Suppressor macrophage treated with lipopolysaccharide for 4 hours (primary cell): ENCODE results near the gene FRMPD1.
"Not testable (repeated sequence)": the region's sequence is repeated elsewhere in the genome, so short reads cannot be mapped to it uniquely, and the experiment has no call there.

ENCODE experiments used
- DNase-seq: peaks from one replicate; pipeline ENCODE4 v3.0.0-alpha.2; 2020

Gene FRMPD1, protein sequence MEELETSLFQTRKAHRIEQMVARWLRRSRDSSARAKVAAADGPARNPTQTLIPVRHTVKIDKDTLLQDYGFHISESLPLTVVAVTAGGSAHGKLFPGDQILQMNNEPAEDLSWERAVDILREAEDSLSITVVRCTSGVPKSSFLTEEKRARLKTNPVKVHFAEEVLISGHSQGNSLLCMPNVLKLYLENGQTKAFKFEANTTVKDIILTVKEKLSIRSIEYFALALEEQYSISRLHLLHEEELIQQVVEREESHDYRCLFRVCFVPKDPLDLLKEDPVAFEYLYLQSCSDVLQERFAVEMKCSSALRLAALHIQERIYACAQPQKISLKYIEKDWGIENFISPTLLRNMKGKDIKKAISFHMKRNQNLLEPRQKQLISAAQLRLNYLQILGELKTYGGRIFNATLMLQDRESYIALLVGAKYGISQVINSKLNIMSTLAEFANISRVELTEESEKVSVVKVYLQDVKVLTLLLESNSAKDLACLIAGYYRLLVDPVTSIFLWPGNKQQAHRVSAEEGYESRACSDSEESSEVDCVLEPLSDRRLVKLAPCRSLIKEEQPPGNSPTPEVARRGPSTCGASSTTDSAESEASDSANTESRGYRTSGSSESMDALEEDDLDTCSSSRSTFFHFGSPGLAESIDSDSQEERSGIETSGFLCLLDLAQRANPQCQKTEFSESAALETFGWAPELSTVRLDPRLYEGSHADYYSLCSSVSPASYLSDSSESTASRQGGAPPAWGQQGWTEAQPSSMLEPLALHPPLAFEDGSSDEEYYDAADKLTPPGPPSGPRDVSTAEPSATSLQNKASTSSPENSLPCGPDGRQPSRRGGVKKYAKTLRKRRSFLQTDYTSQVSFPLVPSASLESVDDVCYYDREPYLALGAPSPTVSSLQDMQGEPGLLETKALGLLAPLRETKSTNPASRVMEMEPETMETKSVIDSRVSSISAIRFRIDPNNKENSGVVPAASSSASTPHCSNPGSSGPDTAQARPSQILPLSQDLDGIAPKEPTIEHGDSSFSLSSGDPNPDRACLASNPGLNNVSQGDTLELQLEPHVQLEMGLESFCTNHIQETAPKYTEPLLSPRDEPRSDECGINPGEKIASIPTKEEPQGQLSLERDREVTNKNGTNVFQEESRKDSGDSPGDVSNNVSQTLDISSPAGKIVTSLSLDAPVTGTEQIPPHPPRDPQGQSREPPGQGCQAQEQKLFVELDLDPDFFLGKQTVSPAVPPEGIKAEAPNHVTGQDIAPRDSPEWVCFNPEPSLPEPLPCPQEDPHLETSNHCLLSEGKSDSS (N-terminal part only)

DNA sequence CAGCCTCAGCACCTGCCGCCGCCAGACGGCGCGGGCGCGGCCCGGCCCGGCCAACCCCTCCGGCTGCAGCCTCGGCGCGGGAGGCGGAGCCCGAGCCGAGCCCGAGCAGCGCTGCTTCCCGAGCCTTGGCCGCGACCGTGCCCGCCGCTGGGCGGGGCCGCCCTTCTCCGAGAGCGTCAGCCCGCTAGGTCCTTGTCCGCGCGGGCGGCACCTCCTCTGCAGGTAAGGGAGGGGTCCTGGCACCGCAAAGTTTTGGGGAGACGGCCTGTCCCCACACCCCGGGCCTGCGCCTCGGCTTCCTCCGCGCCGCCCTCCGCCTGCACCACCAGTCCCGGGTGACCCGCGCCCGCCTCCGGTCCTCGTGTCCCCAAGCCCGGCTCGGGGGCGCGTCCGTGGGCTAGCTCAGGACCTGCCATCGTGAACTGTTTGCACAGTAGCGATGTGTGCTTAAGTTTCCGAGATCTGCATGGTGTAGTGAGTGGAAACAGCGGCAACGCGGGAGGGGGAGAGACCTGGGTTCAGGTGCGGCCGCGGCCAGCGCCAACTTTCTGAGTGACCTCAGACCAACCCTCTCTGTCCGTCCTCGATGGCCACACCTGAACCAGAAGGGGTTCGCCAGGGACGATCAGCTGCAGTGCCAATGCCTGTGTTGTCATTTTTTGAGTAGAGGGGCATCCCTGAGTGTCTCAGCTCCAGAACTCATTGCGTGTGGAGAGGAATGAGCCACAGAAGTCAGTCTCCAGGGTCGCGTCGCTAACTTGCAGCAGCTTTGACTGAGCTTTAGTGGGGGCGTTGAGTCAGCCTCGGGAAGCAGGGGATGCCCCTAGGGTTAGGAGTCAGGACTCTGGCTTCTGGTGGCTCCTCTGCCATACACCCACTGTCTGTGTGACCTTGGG is at the start of gene FRMPD1:
FRMPD1 (plus strand) TSS at position 82 of the 896 bp plus-strand sequence. CDS start 41,688 bp downstream, outside the sequence.
- DNase-seq = peak; percentile 65

DNA sequence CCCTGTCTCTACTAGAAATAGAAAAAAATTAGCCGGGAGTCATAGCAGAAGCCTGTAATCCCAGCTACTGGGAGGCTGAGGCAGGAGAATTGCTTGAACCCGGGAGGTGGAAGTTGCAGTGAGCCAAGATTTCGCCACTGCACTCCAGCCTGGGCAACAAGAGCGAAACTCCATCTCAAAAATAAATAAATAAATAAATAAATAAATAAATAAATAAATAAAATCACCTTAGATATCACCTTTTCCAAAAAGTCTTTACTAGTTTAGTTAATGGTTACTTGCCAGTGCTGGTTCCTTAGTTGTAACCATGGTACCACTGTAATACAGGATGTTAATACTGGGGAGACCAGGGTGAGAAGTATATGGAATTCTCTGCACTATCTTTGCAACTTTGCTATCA is 48.7 kb upstream of the FRMPD1 start:
- not testable (repeated sequence) for DNase-seq

DNA sequence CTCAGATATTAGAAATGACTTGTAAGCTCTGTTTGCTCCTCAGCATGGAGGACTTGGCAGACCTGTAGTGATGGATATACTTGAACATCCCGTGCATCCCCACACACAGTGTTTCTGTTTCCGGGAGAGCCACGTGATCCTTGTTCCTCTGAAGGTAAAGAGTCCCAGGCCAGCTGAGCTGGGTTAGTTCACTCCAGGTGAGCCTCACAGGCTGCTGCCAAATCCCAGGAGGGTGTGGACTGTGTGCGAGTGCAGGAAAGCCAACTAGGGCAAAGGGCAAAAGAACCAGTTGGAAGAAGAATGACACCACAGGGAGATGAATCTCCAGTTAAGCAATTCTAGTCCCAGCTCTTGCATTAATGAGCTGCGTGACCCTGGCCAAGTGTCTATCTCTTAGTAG is 47.9 kb upstream of the FRMPD1 start:
- no peak for DNase-seq

DNA sequence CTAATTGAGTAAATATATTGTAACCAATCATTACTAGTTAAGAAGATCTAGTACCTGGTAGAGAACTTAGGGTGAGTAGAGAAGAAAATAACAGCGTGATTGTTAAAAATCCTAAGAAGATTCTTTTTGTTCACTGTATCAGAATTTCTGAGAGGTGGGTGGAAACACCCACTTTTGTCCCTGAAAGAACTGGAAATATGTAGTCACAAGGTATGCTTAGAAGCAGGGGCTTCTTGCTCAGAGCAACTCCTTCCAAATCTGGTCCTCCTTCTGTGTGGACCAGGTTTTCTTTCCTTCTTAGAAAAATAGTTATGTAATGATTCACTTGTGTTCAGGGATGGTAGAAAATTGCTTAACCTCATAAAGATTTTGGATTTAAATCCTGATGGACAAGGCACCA is 46.5 kb upstream of the FRMPD1 start:
- no peak for DNase-seq

DNA sequence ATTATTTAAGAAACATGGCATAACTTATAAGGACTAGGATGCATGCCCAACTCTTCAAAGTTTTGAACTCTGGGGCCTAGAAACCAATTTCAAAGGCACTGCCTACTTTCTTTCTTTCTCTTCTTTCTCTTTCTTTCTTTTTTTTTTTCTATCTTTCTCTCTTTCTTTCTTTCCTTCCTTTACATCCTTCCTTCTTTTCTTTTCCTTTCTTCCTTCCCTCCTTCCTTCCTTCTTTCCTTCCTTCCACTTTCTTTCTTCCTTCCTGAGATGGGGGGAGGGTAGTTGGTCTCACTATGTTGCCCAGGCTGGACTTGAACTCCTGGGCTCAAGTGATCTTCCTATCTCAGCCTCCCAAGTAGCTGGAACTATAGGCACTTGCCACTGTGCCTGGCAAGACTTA is 42.5 kb upstream of the FRMPD1 start:
- DNase-seq = no peak

DNA sequence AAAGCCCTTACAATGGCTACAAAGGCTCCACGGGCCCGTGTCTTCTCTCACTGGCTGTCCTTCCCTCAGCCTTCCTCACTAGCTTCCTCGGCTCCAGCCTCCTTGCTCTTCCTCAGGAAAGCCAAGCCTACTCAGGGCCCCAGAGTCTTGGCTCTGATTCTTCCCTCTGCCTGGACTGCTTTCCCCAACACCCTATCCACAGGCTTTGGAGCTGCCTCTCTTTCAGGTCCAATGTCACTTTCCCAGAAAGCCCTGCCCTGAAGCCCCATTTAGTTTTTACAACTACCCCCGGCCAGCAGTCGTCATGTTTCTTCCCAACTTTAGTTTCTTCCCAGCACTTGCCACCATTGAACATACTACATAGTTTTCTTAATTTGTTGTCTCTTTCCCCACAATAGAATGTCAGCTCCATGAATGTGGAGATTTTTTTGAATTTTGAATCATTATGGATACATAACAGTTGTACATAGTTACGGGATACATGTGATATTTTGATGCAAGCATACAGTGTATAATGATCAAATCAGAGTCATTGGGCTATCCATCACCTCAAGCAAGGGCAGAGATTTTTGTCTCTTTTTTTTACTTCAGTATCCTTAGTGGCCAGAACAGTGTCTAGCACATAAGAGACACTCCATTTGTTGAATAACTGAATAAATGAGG is 40.9 kb upstream of the FRMPD1 start:
- no peak for DNase-seq

DNA sequence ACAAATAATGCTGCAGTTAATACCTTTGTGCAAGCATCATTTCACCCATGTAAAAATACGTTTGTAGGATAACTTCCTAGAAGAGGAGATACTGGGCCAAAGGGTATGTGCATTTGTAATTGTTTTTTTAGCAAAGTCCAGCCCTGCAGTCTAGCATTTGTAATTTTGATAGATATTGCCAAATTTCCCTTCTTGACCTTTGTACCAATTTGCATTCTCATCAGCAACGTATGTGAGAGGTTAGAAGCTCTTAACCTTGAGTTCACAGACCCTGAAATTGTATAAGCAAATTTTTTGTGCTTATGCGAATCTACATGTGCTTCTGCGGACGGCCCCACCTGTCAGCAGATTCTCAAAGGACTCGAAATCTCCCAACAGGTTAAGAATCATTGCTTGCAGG is 39.7 kb upstream of the FRMPD1 start:
- no peak for DNase-seq

DNA sequence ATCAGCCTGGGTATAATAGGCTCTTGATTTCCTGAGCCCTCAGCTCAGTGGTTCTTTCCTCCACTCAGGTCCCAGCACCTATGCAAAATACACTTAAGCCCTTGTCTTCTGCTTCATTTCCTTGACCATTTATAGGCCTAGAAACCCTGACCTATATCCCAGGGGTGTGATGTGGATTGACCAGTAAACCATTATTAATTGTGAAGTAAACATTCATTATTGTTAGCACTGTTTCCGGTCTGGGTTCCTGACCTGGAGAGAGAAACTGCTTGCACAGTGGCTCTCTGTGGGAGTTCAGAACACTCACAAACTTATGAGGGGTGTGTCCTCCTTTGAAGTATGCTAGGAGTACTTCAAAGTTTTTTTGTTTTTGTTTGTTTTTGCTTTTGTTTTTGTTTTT is 38.8 kb upstream of the FRMPD1 start:
- DNase-seq = no peak

DNA sequence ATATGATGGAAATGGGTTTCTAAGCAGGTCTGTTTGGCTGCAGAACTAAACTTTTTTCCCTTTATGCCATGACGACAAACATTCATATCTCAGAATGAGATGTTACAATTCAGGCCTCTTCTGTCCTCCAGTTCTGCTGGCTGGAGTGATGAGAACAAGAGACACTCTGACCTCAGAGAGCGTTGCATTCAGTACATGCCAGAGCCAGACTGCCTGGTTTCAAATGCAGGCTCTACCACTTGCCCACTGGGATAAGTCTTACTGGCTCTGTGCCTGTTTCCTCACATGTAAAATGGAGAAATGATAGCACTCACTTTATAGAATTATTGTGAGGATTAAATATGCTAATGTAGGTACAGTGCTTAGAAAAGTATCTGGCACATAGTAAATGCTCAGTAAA is 33.6 kb upstream of the FRMPD1 start:
- DNase-seq = no peak

DNA sequence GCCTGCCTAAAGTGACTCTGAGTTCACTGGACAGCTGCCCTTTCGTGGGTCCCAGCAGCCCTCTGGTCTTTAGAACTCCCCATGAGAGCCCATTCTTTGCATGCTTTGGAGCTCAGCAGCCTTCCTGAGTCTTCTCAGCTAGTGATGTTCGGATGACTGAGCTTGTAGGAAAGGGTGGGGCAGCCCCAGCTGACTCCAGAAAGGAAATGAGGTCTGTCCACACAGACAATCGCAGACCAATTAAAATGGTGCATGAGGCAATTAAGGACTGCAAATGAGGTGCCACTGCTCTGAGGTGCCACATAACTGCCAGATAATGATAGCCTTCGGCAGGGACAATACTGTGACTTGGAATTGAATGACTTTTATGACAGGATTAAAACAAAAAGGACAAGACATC is 32.9 kb upstream of the FRMPD1 start:
- DNase-seq = no peak

DNA sequence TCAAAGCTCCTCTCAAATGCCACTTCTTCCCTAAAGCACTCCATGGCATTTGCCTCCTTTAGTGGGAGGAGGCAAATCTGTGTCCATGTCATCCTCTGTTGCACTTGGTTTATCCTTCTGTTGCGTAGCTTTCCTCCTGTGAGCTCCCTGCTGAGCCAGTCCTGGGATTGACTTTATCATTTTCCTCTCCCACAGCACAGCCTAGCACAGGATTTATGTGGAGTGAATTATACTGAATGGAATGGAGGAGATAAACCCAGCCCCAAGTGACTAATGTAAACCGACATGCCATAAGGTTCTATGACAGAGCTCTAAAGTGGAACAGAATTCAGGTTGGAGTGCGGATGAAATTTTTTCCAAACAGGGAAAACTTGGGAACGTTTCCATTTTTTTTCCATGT is 31.9 kb upstream of the FRMPD1 start:
- no peak for DNase-seq

DNA sequence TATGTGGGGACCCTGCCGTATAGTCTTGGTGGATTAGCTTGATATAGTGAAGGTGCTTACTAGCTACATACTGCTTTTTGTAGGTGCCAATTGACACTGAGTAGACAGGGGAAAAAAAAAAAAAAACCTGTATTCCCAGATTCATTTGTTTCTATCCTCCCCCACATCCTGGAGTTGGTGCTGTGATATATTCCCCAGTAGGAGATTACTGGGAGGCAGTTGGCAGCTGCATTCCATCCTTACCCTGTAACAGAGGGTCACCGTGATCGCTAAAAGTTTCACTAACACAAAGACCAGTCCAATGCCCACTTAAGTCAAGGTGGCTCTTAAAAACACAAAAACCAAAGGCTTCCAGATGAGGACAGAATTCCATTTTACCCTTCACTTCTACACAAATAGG is 30.9 kb upstream of the FRMPD1 start:
- no peak for DNase-seq

DNA sequence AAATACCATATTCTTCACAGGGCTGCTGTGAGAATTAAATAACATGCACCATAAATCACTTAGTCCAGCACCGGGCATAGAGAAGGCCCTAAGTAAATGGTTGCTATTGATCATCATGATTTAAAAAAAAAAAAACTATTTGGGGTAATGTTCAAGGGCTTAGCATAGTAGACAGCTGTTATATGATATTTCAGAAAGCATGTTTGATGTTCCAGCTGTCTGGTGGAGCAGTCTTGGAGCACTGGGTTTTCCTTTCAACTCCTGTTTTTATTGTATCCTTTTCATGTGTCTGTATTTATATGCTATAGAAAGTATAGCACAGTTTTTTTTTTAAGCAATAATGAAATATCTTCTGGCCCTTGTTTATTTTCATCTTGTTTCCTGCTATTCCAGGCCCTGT is 30.4 kb upstream of the FRMPD1 start:
- DNase-seq = no peak

DNA sequence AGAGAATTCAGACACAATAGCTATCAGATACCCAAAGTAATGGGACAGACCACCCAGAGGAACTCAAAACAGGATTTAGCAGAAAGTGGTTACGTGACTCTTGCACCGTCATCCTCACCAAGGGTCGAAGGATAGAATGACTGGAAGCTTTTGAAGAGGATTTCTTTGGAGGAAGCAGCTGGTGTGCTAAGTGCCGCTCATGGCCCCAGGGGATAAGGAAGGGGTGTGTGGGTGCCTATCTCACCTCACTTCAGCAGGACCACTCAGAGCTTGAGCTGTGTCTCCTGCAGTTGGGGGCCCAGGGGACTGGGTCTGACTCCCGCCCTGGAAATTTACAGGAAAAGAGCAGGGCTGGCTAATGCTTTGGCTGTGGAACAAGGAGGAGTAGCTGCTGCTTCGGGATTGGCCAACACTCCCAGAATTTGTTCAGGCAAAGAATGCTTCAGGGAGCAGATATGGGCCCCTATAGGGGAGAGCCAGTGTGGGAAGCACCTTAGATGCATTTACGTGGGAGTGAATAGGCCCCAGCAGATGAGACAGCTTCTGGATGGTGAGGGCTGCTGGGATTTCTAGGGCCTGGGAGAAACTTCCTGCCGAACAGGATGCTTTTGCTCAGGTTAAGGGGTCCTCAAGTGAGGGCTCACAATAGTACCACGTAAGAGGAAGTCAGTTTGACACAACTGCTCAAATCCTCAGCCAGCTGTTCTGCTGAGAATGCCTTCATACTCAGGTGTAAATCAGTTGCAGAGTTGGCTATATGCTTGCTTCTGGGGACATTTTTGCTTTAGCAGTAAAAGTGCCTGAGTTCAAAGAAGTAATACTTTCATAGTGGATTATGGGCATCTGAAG is 29.3 kb upstream of the FRMPD1 start:
- DNase-seq = no peak

DNA sequence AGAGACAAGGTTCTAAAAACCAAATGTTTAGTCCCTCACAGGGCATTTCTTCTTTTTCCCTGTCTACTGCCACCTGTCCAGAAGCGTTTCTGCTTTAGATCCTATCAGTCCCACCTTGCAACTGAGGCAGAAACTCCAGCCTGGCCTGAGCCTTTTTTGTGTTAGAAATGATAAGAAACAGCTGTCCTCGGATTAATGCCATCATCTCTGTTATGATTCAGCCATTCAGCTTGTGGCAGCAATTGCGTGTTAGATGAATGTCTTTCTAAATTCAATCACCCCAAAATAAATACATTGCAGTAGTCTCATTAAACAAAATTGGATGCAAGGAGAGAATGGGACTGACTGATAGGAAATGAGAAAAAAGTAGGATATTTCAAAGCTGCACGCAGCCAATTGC is 28.3 kb upstream of the FRMPD1 start:
- no peak for DNase-seq

DNA sequence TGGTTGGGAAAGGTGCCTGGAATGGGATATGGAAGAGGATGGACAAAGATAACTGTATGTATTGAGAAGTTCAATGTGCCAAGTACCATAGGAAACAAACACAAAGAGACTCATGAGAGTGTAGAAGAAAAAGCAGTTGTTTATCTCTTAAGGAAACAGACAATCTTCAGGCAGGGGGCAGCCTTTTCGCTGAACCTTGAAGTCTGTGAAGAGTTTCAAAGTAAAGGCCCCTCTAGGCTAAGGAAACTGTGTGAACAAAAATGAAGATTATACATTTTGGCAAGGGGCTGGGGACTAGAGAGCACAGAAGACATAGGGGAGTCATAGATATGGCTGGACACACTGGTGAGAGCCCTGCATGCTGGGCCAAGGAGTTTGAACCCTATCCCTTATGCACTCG is 27.5 kb upstream of the FRMPD1 start:
- no peak for DNase-seq

DNA sequence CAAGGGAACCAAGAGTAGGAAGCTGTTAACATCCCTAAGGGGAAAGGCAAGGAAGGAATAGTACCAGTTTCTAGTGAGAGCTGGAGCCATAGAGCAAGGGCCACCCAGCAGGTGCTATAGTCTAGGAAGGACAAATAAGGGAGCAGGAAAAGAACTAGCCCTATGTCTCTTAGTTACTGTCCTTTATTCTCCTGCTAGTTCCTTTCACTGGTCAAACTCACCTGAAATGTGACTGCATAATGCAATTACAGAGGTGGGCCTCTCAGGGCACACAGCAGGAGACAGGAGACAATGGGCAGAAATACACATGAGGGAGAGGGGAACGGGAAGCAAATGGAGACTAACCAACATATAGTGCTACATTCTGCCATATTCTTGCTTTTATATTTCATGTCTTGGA is 26.7 kb upstream of the FRMPD1 start:
- DNase-seq = no peak

DNA sequence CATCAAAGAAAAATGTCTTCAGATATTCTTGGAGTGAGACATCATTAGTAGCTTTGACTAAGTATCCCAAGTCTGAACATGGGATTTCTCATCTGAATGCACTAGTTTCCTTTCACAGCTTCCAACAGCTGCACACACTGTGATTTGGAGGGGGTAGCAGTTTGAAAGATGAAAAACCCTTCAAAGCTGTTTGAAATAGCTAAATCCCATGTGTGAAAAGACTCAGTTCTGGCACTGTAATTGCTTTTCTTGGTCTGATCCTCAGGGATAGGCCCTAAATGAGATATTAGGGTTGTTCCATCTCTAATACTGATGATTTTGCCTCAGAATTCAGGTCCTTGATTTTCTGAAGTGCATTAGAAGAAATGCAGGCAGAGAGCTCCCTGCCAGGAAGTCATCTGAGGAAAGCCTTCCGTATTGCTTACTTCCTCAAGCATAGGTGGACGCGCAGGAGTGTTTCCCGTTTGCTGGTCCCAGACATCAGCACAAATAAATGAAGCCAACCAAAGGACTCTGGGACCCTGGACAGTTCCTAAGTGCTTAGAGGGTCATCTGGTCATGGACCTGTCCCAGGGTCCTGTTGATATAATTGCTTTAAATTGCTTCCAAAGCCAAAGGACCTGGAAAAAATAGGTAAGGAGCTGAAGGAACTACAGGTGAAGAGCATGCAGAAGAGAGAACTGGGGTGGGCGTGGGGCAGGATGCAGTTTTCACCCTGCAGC is 25.6 kb upstream of the FRMPD1 start:
- DNase-seq = no peak

DNA sequence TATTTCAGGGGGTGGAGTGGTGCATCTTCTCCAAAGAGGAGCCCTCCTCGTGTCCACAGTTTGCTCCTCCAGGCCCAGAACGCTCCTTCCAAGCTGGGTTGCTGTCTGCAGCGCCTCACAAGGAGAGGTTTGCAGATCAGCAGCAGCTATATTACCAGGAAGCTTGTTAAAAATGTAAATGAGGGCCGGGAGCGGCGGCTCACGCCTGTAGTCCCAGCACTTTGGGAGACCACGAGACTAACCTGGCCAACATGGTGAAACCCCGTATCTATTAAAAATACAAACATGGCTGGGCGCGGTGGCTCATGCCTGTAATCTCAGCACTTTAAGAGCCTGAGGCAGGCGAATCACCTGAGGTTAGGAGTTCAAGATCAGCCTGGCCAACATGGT is 25.0 kb upstream of the FRMPD1 start:
- no peak for DNase-seq

DNA sequence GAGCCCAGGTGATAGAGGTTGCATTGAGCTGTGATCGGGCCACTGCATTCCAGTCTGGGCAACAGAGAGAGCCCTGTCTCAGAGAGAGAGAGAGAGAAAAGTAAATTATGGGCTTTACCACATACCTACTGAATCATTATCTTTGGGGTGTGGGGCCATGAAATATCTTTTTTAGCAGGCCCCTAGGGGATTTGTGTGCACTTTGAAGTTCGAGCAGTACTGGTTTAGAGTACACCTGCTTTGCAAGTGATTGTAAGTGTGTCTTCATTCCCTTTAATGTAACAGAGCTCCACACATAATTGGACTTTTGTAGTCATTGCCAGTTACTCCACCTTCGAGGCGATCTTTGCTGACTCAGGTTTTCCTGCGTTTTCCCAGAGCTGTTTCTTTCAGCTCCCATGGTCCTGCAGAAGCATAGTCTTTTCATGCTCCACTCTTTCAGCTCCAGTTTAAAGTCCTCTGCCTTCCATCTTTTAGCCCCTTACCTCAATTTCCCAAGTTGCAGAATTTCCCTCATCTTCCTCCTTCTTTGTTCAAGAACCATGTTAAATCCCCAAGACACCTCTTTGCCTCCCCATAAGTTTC is 24.0 kb upstream of the FRMPD1 start:
- no peak for DNase-seq
